ENCODE measurements around the gene NKD1.

The NKD1 gene

GRCh38 chr16:50628156-50628802 lies 80.1 kb downstream of the NKD1 start:
- no peak for TF ChIP-seq CTCF (IDR thresholded peaks at IDR 0.05; ENCODE audit: low read depth, low read length)
- no peak for DNase-seq (ENCODE audit: extremely low read depth, low read depth)

- TF ChIP-seq CTCF (IDR thresholded peaks at IDR 0.05; ENCODE audit: low read depth, low read length): no peak
- no peak for DNase-seq (ENCODE audit: extremely low read depth, low read depth)
Measured at GRCh38 chr16:50629334-50629733, 81.1 kb downstream of the NKD1 start.

- no peak for TF ChIP-seq CTCF (IDR thresholded peaks at IDR 0.05; ENCODE audit: low read depth, low read length)
- DNase-seq (ENCODE audit: extremely low read depth, low read depth): no peak
Measured at GRCh38 chr16:50630394-50631020, 82.3 kb downstream of the NKD1 start.

GRCh38 chr16:50631249-50631984 lies 83.2 kb downstream of the NKD1 start:
- DNase-seq (ENCODE audit: extremely low read depth, low read depth): no peak
- TF ChIP-seq CTCF (IDR thresholded peaks at IDR 0.05; ENCODE audit: low read depth, low read length): no peak

GRCh38 chr16:50631985-50632576 lies 83.9 kb downstream of the NKD1 start:
- no peak for DNase-seq (ENCODE audit: extremely low read depth, low read depth)
- TF ChIP-seq CTCF (IDR thresholded peaks at IDR 0.05; ENCODE audit: low read depth, low read length): no peak

- no peak for TF ChIP-seq CTCF (IDR thresholded peaks at IDR 0.05; ENCODE audit: low read depth, low read length)
- no peak for DNase-seq (ENCODE audit: extremely low read depth, low read depth)
Measured at GRCh38 chr16:50632927-50633800, 85.0 kb downstream of the NKD1 start.
